WI38 (cell line): Measurements from ENCODE around the gene RIMBP2.

ENCODE experiments used
- H3K4me3 ChIP-seq: 2 replicates; pipeline ENCODE4 v1.5.1; 2011; ENCODE audit warnings: low read depth, mild to moderate bottlenecking, control low read depth, low read length
- CTCF ChIP-seq: IDR thresholded peaks from 2 replicates; pipeline ENCODE4 v1.5.1; 2012; ENCODE audit warnings: low read depth, mild to moderate bottlenecking, control low read depth, low read length

Gene RIMBP2

GRCh38 chr12:130414381-130414780 lies 301.7 kb downstream of the RIMBP2 start:
- H3K4me3 ChIP-seq = no peak overlapping the region
- no peak for TF ChIP-seq CTCF

GRCh38 chr12:130413909-130414308 lies 302.2 kb downstream of the RIMBP2 start:
- H3K4me3 ChIP-seq = no peak overlapping the region
- TF ChIP-seq CTCF = no peak

- H3K4me3 ChIP-seq = no peak overlapping the region
- no peak for TF ChIP-seq CTCF
These were observed 303.7 kb downstream of the RIMBP2 start for GRCh38 chr12:130412384-130412783.

- TF ChIP-seq CTCF = no peak
These were observed 310.8 kb downstream of the RIMBP2 start for GRCh38 chr12:130405332-130405731.

GRCh38 chr12:130401703-130402102 lies 314.4 kb downstream of the RIMBP2 start:
- no peak overlapping the region for H3K4me3 ChIP-seq
- TF ChIP-seq CTCF = no peak

More at GRCh38 chr12:130405332-130405731, 310.8 kb downstream of the RIMBP2 start:
- H3K4me3 ChIP-seq = no peak overlapping the region

- H3K4me3 ChIP-seq = no peak overlapping the region
- no peak for TF ChIP-seq CTCF
These were observed 317.8 kb downstream of the RIMBP2 start for GRCh38 chr12:130398100-130398848.

- no peak for TF ChIP-seq CTCF
- H3K4me3 ChIP-seq = no peak overlapping the region
These were observed 319.4 kb downstream of the RIMBP2 start for GRCh38 chr12:130396667-130397066.
